Smooth muscle cell (in vitro differentiated cells): ENCODE measurements around the gene SCNM1. TPM values are rescaled to one million over a fixed set of nuclear protein-coding genes. Genes with fewer than 3 reads are reported as not detected.

Experiments
- DNase-seq: peaks from one replicate; lab custom pipeline; 2025; ENCODE audit not compliant: unreplicated experiment; lab: John Stamatoyannopoulos, UW
- H2AFZ ChIP-seq: fragments of 200-600 bp; sonication (generic); 2 replicates; pipeline ENCODE4 v1.6.0; 2016; ENCODE audit warnings: antibody characterized with exemption, low read depth, mild to moderate bottlenecking
- H3F3A ChIP-seq: fragments of 200-600 bp; sonication (generic); 2 replicates; pipeline ENCODE4 v1.6.0; 2017; ENCODE audit warnings: antibody characterized with exemption, low read depth
- H3K27ac ChIP-seq: fragments of 200-600 bp; sonication (generic); 2 replicates; pipeline ENCODE4 v1.5.1; 2016; ENCODE audit warnings: low read depth, mild to moderate bottlenecking
- H3K27me3 ChIP-seq: fragments of 200-600 bp; sonication (generic); 2 replicates; pipeline ENCODE4 v1.6.1; 2016; ENCODE audit warnings: low read depth, mild to moderate bottlenecking
- H3K36me3 ChIP-seq: fragments of 200-600 bp; sonication (generic); 2 replicates; pipeline ENCODE4 v1.5.1; 2016; ENCODE audit warnings: low read depth
- H3K4me1 ChIP-seq: fragments of 200-600 bp; sonication (generic); 2 replicates; pipeline ENCODE4 v1.5.1; 2016; ENCODE audit warnings: low read depth
- H3K4me2 ChIP-seq: fragments of 200-600 bp; sonication (generic); 2 replicates; pipeline ENCODE4 v1.6.0; 2016; ENCODE audit warnings: mild to moderate bottlenecking
- H3K4me3 ChIP-seq: fragments of 200-600 bp; sonication (generic); 2 replicates; pipeline ENCODE4 v1.5.1; 2016; ENCODE audit warnings: mild to moderate bottlenecking
- H3K79me2 ChIP-seq: fragments of 200-600 bp; sonication (generic); 2 replicates; pipeline ENCODE4 v1.6.0; 2016; ENCODE audit warnings: low read depth, mild to moderate bottlenecking
- H3K9ac ChIP-seq: fragments of 200-600 bp; sonication (generic); 2 replicates; pipeline ENCODE4 v1.6.0; 2016; ENCODE audit warnings: low read depth
- H3K9me3 ChIP-seq: fragments of 200-600 bp; sonication (generic); replicated peaks from 2 replicates; pipeline ENCODE4 v1.5.1; 2016; ENCODE audit warnings: low read depth
- H4K20me1 ChIP-seq: fragments of 200-600 bp; sonication (generic); 2 replicates; pipeline ENCODE4 v1.6.0; 2016; ENCODE audit warnings: low read depth
- CTCF ChIP-seq: fragments of 200-600 bp; sonication (generic); IDR thresholded peaks from 2 replicates; pipeline ENCODE4 v1.5.1; 2017; ENCODE audit warnings: borderline replicate concordance, mild to moderate bottlenecking, antibody characterized with exemption; ENCODE audit not compliant: insufficient read depth, poor library complexity, severe bottlenecking
- WGBS: methylation state at CpG from one replicate; pipeline ENCODE4 v1.1.7; 2016; ENCODE audit warnings: low lambda C conversion rate; 5-methylcytosine and 5-hydroxymethylcytosine counted together
- polyA plus RNA-seq: library from polyadenylated mRNA; unstranded; fragments of >200 nt; fragmentation: Nextera tagmentation; extraction: Ambion mirVana; gene quantifications from 2 replicates; pipeline ENCODE4 v1.2.1, GENCODE V29; 2016
- total RNA-seq: library from RNA; depleted of rRNA; stranded (reverse); fragments of >200 nt; gene quantifications from 2 replicates; pipeline ENCODE4 v1.2.3, GENCODE V29; 2014

SCNM1 gene
- total and polyA plus RNA-seq, 2 experiments from 2014 or later: 49.7 to 94.8 TPM

- H3K36me3 ChIP-seq: no peaks in the 10 kb centered on the region
- H3K27me3 ChIP-seq: peaks cover 13% of the 10 kb centered on the region
- no peaks in the 10 kb centered on the region for H4K20me1 ChIP-seq
- 11% methylated on average over 45 of the region's 45 CpGs for WGBS
- peak overlapping the region; percentile 87 for H3K4me2 ChIP-seq
- no peak overlapping the region for H3K9ac ChIP-seq
- TF ChIP-seq CTCF: no peak
- no peaks in the 10 kb centered on the region for H3K79me2 ChIP-seq
- peaks cover 6% of the 10 kb centered on the region for H3K4me1 ChIP-seq
- no peak overlapping the region for H3K27ac ChIP-seq
- no peaks in the 10 kb centered on the region for H3F3A ChIP-seq
- peak overlapping the region; percentile 40 for H3K4me3 ChIP-seq
- no peaks in the 10 kb centered on the region for H3K9me3 ChIP-seq
- peak; percentile 21 for DNase-seq
- peak overlapping the region; percentile 34 for H2AFZ ChIP-seq
Observed at GRCh38 chr1:151130987-151131586, 34.9 kb upstream of the SCNM1 start.

- no peaks in the 10 kb centered on the region for H3K36me3 ChIP-seq
- no peaks in the 10 kb centered on the region for H4K20me1 ChIP-seq
- H3K27me3 ChIP-seq: peaks cover 13% of the 10 kb centered on the region
- peaks cover 6% of the 10 kb centered on the region for H3K4me1 ChIP-seq
- DNase-seq: peak; percentile 18
- no peaks in the 10 kb centered on the region for H3F3A ChIP-seq
- peak overlapping the region; percentile 24 for H3K9ac ChIP-seq
- H3K4me2 ChIP-seq: peak overlapping the region; percentile 87
- TF ChIP-seq CTCF: no peak
- H3K4me3 ChIP-seq: peak overlapping the region; percentile 40
- no peaks in the 10 kb centered on the region for H3K79me2 ChIP-seq
- 8% methylated on average over 39 of the region's 39 CpGs for WGBS
- no peaks in the 10 kb centered on the region for H3K9me3 ChIP-seq
- peak overlapping the region; percentile 34 for H2AFZ ChIP-seq
- H3K27ac ChIP-seq: no peak overlapping the region
Observed at GRCh38 chr1:151131701-151132334, 34.1 kb upstream of the SCNM1 start.

- peak overlapping the region; percentile 40 for H3K4me3 ChIP-seq
- peak overlapping the region; percentile 87 for H3K4me2 ChIP-seq
- H3K9me3 ChIP-seq: no peaks in the 10 kb centered on the region
- H2AFZ ChIP-seq: peak overlapping the region; percentile 34
- H3K27me3 ChIP-seq: peaks cover 13% of the 10 kb centered on the region
- H3K27ac ChIP-seq: no peak overlapping the region
- no peaks in the 10 kb centered on the region for H3K79me2 ChIP-seq
- H4K20me1 ChIP-seq: no peaks in the 10 kb centered on the region
- DNase-seq: no peak
- H3K36me3 ChIP-seq: no peaks in the 10 kb centered on the region
- no peak for TF ChIP-seq CTCF
- H3K4me1 ChIP-seq: peaks cover 6% of the 10 kb centered on the region
- no peaks in the 10 kb centered on the region for H3F3A ChIP-seq
- WGBS: 14% methylated on average over 27 of the region's 74 CpGs
- H3K9ac ChIP-seq: peak overlapping the region; percentile 24
Observed at GRCh38 chr1:151132335-151133017, 33.5 kb upstream of the SCNM1 start.
